Ovary (tissue), 9 donors: ENCODE measurements around the gene KDM4C. TPM values are rescaled to one million over a fixed set of nuclear protein-coding genes. Genes with fewer than 3 reads are reported as not detected.

ENCODE experiments used
- DNase-seq, 5 donors: peaks; one replicate each; pipeline ENCODE4 v3.0.0-alpha.2; 2019 to 2020
- H3K27ac ChIP-seq, 2 donors: fragments of 200-600 bp; one replicate each; pipeline versions ENCODE4 v1.5.1 to v1.8.0; 2019 to 2022
- H3K27me3 ChIP-seq: fragments of 200-600 bp; one replicate; pipeline ENCODE4 v1.8.0; 2022
- H3K36me3 ChIP-seq: fragments of 200-600 bp; sonication (generic); one replicate; pipeline ENCODE4 v1.5.1; 2019
- H3K4me1 ChIP-seq: one replicate; pipeline ENCODE4 v1.8.1; 2013; ENCODE audit warnings: mild to moderate bottlenecking, moderate library complexity; ENCODE audit not compliant: insufficient read depth
- H3K4me3 ChIP-seq: fragments of 200-600 bp; sonication (generic); one replicate; pipeline ENCODE4 v1.5.1; 2017
- H3K9me3 ChIP-seq, 2 donors: fragments of 200-600 bp in 1 of 2; sonication (generic) in 1 of 2; one replicate each; pipeline versions ENCODE4 v1.5.1 to v1.8.1; 2013 to 2019; ENCODE audit warnings: mild to moderate bottlenecking in 1 of 2, moderate library complexity in 1 of 2
- CTCF ChIP-seq, 3 donors: fragments of 450-650 bp in 2 of 3; fragments of 200-600 bp in 1 of 3; IDR thresholded peaks; one replicate each; pipeline versions ENCODE4 v1.5.1 to v1.8.0; 2016 to 2022; ENCODE audit warnings: antibody characterized with exemption in 3 of 3, mild to moderate bottlenecking in 1 of 3
- EP300 ChIP-seq: sonication (generic); formaldehyde crosslinking; IDR thresholded peaks from one replicate; pipeline ENCODE4 v1.6.1; 2017; ENCODE audit warnings: antibody characterized with exemption
- POLR2A ChIP-seq: fragments of 450-650 bp; IDR thresholded peaks from one replicate; pipeline ENCODE4 v1.6.1; 2017; ENCODE audit warnings: antibody characterized with exemption, mild to moderate bottlenecking, moderate library complexity
- WGBS, 3 donors: extraction: QIAGEN DNeasy Blood & Tissue Kit in 1 of 3; methylation state at CpG; one replicate each; pipeline versions ENCODE4 v1.1.5 to v1.1.7; 2013 to 2017; 5-methylcytosine and 5-hydroxymethylcytosine counted together
- intact Hi-C, 4 donors: fragments of 100-400 bp; cut with DNase I; formaldehyde crosslinking; loops; one replicate each; pipeline versions ENCODE4 v1.11.0 to v1.15.1; 2022 to 2023
- polyA plus RNA-seq, 2 donors: library from polyadenylated mRNA; stranded (reverse); fragments of 200-250 nt in 1 of 2; fragments of 350-450 nt in 1 of 2; fragmentation: Illumina TruSeq in 1 of 2; extraction: RNeasy Lipid Tissue Mini Kit (QIAGEN cat#74804) in 1 of 2; gene quantifications; one replicate each; pipeline ENCODE4 v1.2.3, GENCODE V29; 2013 to 2014
- total RNA-seq, 7 donors: library from RNA; depleted of rRNA in 2 of 7; stranded (reverse); fragments of >200 nt in 2 of 7; fragmentation: NEBNext Ultra II Directional in 3 of 7; extraction: Animal tissue kit (Norgen Biotek cat#: 25700) in 3 of 7; gene quantifications; one replicate each; pipeline versions ENCODE4 v1.1.0 to v1.2.4, GENCODE V29; 2016 to 2023
- donor health status: DM: no; HTN: no; CAD: no; lungs with moderate emphysema.
- donor health status: DM: no; HTN: no; CAD: no.
- donor health status: Bipolar disorder and iron deficiency.
- donor health status: DM: yes; HTN: yes; CAD: no.
- donor health status: DM: no; HTN: no; CAD: no.
- donor health status: DM: yes; HTN: yes; CAD: no.

Gene KDM4C
- total and polyA plus RNA-seq, 9 donors, result 9.5 to 35.6 (median 26.7) TPM

GRCh38 chr9:7097785-7098752 lies 340.3 kb downstream of the KDM4C start:
- TF ChIP-seq EP300 (no peak), CTCF (IDR thresholded peaks at IDR 0.05) (no peak), POLR2A (no peak)
- 72 to 79% (median 73%) methylated on average over 3 of the region's 3 CpGs for WGBS, 3 donors
- intact Hi-C loops, result no loop called here
- Histone ChIP-seq H3K27me3 (no peaks in the 10 kb centered on the region), H3K27ac (no peak overlapping the region), H3K4me1 (peaks cover 1% of the 10 kb centered on the region), H3K9me3 (peaks cover 0 to 6% of the 10 kb centered on the region in 2 donors), H3K4me3 (no peak overlapping the region), H3K36me3 (no peaks in the 10 kb centered on the region)
- no peak for DNase-seq

GRCh38 chr9:7103367-7103766 lies 345.6 kb downstream of the KDM4C start:
- no peaks in the 10 kb centered on the region for H3K27me3 ChIP-seq
- 88 to 93% (median 90%) methylated on average over 7 of the region's 7 CpGs for WGBS, 3 donors
- intact Hi-C loops, result no loop called here
- H3K4me3 ChIP-seq, result no peak overlapping the region
- H3K9me3 ChIP-seq, result peaks cover 0 to 6% of the 10 kb centered on the region in 2 donors
- TF ChIP-seq POLR2A, result no peak
- TF ChIP-seq EP300, result no peak
- no peak for TF ChIP-seq CTCF (IDR thresholded peaks at IDR 0.05)
- no peaks in the 10 kb centered on the region for H3K36me3 ChIP-seq
- DNase-seq, result no peak
- no peaks in the 10 kb centered on the region for H3K4me1 ChIP-seq
- no peak overlapping the region for H3K27ac ChIP-seq

- intact Hi-C loops, result no loop called here
- H3K27me3 ChIP-seq, result no peaks in the 10 kb centered on the region
- H3K4me3 ChIP-seq, result no peak overlapping the region
- H3K9me3 ChIP-seq, result peaks cover 0 to 6% of the 10 kb centered on the region in 2 donors
- TF ChIP-seq POLR2A (no peak), EP300 (no peak), CTCF (IDR thresholded peaks at IDR 0.05) (no peak)
- no peak for DNase-seq
- no peak overlapping the region for H3K27ac ChIP-seq
- 90 to 92% (median 90%) methylated on average over 6 of the region's 6 CpGs for WGBS, 3 donors
- H3K36me3 ChIP-seq, result no peaks in the 10 kb centered on the region
- H3K4me1 ChIP-seq, result no peaks in the 10 kb centered on the region
Observed at GRCh38 chr9:7103771-7104170, 346.0 kb downstream of the KDM4C start.

- TF ChIP-seq EP300, result no peak
- TF ChIP-seq POLR2A, result no peak
- no peak for TF ChIP-seq CTCF (IDR thresholded peaks at IDR 0.05)
- no peak overlapping the region for H3K27ac ChIP-seq
- H3K4me1 ChIP-seq, result no peaks in the 10 kb centered on the region
- no peaks in the 10 kb centered on the region for H3K36me3 ChIP-seq
- H3K4me3 ChIP-seq, result no peak overlapping the region
- intact Hi-C loops, result no loop called here
- no peaks in the 10 kb centered on the region for H3K27me3 ChIP-seq
- DNase-seq, result no peak
- peaks cover 0 to 1% of the 10 kb centered on the region in 2 donors for H3K9me3 ChIP-seq
- WGBS, 3 donors, result 85 to 96% (median 86%) methylated on average over 2 of the region's 2 CpGs
Observed at GRCh38 chr9:7104625-7105024, 346.9 kb downstream of the KDM4C start.
